Brain pericyte (primary cell): Measurements from ENCODE around the gene URI1.
"Not testable (repeated sequence)": the region's sequence is repeated elsewhere in the genome, so short reads cannot be mapped to it uniquely, and the experiment has no call there.

Experiments
- DNase-seq: peaks from one replicate; pipeline ENCODE4 v3.0.0-alpha.2; 2012; ENCODE audit warnings: low read depth, low spot score

Gene URI1

GRCh38 chr19:29940971-29941585, 961 bp upstream of the URI1 start:
- no peak for DNase-seq

GRCh38 chr19:29942404-29943261, 594 bp downstream of the URI1 start:
- no peak for DNase-seq

- DNase-seq, result no peak
Observed at GRCh38 chr19:29943615-29944014, 1.6 kb downstream of the URI1 start.

GRCh38 chr19:29944390-29945012, 2.5 kb downstream of the URI1 start:
- DNase-seq, result no peak

GRCh38 chr19:29945017-29945416, 3.0 kb downstream of the URI1 start:
- DNase-seq, result no peak

- DNase-seq, result no peak
Observed at GRCh38 chr19:29945433-29945832, 3.4 kb downstream of the URI1 start.

- no peak for DNase-seq
Observed at GRCh38 chr19:29946645-29947044, 4.6 kb downstream of the URI1 start.

GRCh38 chr19:29947871-29948270, 5.8 kb downstream of the URI1 start:
- no peak for DNase-seq

- DNase-seq, result not testable (repeated sequence)
Observed at GRCh38 chr19:29948759-29949470, 6.9 kb downstream of the URI1 start.

- no peak for DNase-seq
Observed at GRCh38 chr19:29952177-29952576, 10.1 kb downstream of the URI1 start.

GRCh38 chr19:29952646-29953045, 10.6 kb downstream of the URI1 start:
- DNase-seq, result no peak

GRCh38 chr19:29953352-29954247, 11.6 kb downstream of the URI1 start:
- no peak for DNase-seq

- DNase-seq, result no peak
Observed at GRCh38 chr19:29956855-29957254, 14.8 kb downstream of the URI1 start.

- no peak for DNase-seq
Observed at GRCh38 chr19:29961311-29961710, 19.3 kb downstream of the URI1 start.

- DNase-seq, result no peak
Observed at GRCh38 chr19:29962793-29963192, 20.8 kb downstream of the URI1 start.

GRCh38 chr19:29963576-29963975, 21.5 kb downstream of the URI1 start:
- DNase-seq, result no peak

GRCh38 chr19:29964171-29964570, 22.1 kb downstream of the URI1 start:
- DNase-seq, result no peak

GRCh38 chr19:29965492-29965891, 23.5 kb downstream of the URI1 start:
- no peak for DNase-seq

GRCh38 chr19:29966142-29966541, 24.1 kb downstream of the URI1 start:
- DNase-seq, result not testable (repeated sequence)

- DNase-seq, result no peak
Observed at GRCh38 chr19:29966588-29967249, 24.7 kb downstream of the URI1 start.
